HG02623 (cell line): Measurements from ENCODE around the gene PLCB1.
"Not testable (repeated sequence)": the region's sequence is repeated elsewhere in the genome, so short reads cannot be mapped to it uniquely, and the experiment has no call there.

Experiments used
- ATAC-seq: cut with Tn5 transposase; IDR thresholded peaks from one replicate; pipeline ENCODE4 v1.9.1; 2021; ENCODE audit warnings: moderate library complexity; ENCODE audit not compliant: unreplicated experiment

Gene PLCB1

GRCh38 chr20:8131598-8132483, at the start of gene PLCB1:
Gene PLCB1 (plus strand): TSS chr20:8132266. CDS start chr20:8132652, 386 bp downstream.
- peak; percentile 74 for ATAC-seq

GRCh38 chr20:8082989-8083388, 49.1 kb upstream of the PLCB1 start:
- no peak for ATAC-seq

GRCh38 chr20:8089668-8090067, 42.4 kb upstream of the PLCB1 start:
- no peak for ATAC-seq

- no peak for ATAC-seq
Measured at GRCh38 chr20:8094415-8094818, 37.6 kb upstream of the PLCB1 start.

- ATAC-seq, result no peak
Measured at GRCh38 chr20:8094850-8095249, 37.2 kb upstream of the PLCB1 start.

GRCh38 chr20:8095648-8096572, 36.2 kb upstream of the PLCB1 start:
- ATAC-seq, result no peak

- ATAC-seq, result no peak
Measured at GRCh38 chr20:8097307-8097706, 34.8 kb upstream of the PLCB1 start.

- no peak for ATAC-seq
Measured at GRCh38 chr20:8104252-8104651, 27.8 kb upstream of the PLCB1 start.

- ATAC-seq, result not testable (repeated sequence)
Measured at GRCh38 chr20:8114612-8115011, 17.5 kb upstream of the PLCB1 start.

- ATAC-seq, result no peak
Measured at GRCh38 chr20:8115436-8115835, 16.6 kb upstream of the PLCB1 start.

GRCh38 chr20:8116067-8116811, 15.8 kb upstream of the PLCB1 start:
- no peak for ATAC-seq

- ATAC-seq, result no peak
Measured at GRCh38 chr20:8117636-8118035, 14.4 kb upstream of the PLCB1 start.

GRCh38 chr20:8118039-8118438, 14.0 kb upstream of the PLCB1 start:
- no peak for ATAC-seq

- ATAC-seq, result no peak
Measured at GRCh38 chr20:8118760-8119159, 13.3 kb upstream of the PLCB1 start.

- ATAC-seq, result no peak
Measured at GRCh38 chr20:8121666-8122065, 10.4 kb upstream of the PLCB1 start.

GRCh38 chr20:8124639-8125038, 7.4 kb upstream of the PLCB1 start:
- no peak for ATAC-seq

GRCh38 chr20:8126181-8126580, 5.9 kb upstream of the PLCB1 start:
- no peak for ATAC-seq

GRCh38 chr20:8126841-8127378, 5.2 kb upstream of the PLCB1 start:
- no peak for ATAC-seq

- ATAC-seq, result peak; percentile 65
Measured at GRCh38 chr20:8127553-8128255, 4.4 kb upstream of the PLCB1 start.
